ENCODE data around the gene AHCTF1.

GRCh38 chr1:246860401-246860800, 71.3 kb downstream of the AHCTF1 start:
- TF ChIP-seq EZH2 (IDR thresholded peaks at IDR 0.05; ENCODE audit: borderline replicate concordance, control insufficient read depth, low read depth, low read length) (no peak), RB1 (IDR thresholded peaks at IDR 0.05; ENCODE audit: borderline replicate concordance) (no peak), MYB (IDR thresholded peaks at IDR 0.05; ENCODE audit: borderline replicate concordance, low read depth, low read length) (no peak)
